C4-2B (cell line): Measurements from ENCODE around the gene LOC128125822.

ENCODE experiments used
- H3K27ac ChIP-seq: fragments of 450-650 bp; 2 replicates; pipeline ENCODE4 v1.5.1; 2017
- ZFX ChIP-seq: fragments of 450-650 bp; IDR thresholded peaks from 2 replicates; pipeline ENCODE4 v1.6.1; 2017
- TF ChIP-seq, protein P1 (sequence below): fragments of 450-650 bp; conservative IDR thresholded peaks from 2 replicates; pipeline ENCODE4 v1.5.1; 2017; ENCODE audit warnings: mild to moderate bottlenecking

Gene LOC128125822

DNA sequence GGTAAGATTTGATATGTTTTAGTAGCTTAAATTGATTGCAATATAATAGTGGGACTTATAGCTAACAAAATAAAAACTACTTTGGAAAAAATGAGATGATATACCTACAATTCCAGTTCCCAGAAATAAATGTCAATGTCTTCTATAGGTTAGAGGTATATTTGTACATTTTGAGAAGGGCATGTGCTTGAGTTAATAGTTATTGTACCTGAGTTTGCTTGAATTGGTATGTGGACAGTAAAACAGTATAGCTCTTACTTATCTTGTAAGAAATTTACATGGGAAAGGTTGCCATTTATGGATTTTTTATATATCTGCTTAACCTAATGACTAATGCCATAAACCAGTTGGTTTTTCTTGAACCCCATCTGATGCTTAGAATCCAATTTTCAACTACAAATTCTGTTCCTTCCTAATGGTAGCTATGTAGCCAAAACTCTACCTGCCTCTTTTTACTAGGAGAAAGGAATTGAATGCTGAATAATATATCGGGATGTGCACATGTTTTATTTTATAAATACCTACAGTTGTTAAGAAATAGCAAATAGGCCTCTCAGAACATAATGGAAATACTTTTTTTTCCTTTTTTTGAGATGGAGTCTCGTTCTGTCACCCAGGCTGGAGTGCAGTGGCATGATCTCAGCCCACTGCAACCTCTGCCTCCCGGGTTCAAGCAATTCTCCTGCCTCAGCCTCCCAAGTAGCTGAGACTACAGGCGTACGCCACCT is 4.9 kb downstream of the LOC128125822 start:
- H3K27ac ChIP-seq, result no peak overlapping the region
- TF ChIP-seq, protein P1, sequence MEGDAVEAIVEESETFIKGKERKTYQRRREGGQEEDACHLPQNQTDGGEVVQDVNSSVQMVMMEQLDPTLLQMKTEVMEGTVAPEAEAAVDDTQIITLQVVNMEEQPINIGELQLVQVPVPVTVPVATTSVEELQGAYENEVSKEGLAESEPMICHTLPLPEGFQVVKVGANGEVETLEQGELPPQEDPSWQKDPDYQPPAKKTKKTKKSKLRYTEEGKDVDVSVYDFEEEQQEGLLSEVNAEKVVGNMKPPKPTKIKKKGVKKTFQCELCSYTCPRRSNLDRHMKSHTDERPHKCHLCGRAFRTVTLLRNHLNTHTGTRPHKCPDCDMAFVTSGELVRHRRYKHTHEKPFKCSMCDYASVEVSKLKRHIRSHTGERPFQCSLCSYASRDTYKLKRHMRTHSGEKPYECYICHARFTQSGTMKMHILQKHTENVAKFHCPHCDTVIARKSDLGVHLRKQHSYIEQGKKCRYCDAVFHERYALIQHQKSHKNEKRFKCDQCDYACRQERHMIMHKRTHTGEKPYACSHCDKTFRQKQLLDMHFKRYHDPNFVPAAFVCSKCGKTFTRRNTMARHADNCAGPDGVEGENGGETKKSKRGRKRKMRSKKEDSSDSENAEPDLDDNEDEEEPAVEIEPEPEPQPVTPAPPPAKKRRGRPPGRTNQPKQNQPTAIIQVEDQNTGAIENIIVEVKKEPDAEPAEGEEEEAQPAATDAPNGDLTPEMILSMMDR, result no peak
- TF ChIP-seq ZFX, result no peak

DNA sequence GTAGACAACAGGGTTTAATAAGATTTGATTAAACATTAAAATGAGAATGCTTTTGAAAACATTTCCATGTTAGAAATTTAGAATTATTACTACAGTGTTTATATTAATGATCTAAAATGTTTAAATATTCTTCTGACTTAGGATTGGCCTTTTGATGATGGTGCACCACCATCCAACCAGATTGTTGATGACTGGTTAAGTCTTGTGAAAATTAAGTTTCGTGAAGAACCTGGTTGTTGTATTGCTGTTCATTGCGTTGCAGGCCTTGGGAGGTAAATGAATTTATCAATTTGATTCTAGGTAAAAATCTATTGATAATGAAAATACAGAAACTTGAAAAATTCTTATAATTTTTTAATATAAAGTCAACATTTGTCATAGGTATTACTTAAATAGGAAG is 6.5 kb downstream of the LOC128125822 start:
- no peak for TF ChIP-seq ZFX
- TF ChIP-seq, protein P1, result no peak

DNA sequence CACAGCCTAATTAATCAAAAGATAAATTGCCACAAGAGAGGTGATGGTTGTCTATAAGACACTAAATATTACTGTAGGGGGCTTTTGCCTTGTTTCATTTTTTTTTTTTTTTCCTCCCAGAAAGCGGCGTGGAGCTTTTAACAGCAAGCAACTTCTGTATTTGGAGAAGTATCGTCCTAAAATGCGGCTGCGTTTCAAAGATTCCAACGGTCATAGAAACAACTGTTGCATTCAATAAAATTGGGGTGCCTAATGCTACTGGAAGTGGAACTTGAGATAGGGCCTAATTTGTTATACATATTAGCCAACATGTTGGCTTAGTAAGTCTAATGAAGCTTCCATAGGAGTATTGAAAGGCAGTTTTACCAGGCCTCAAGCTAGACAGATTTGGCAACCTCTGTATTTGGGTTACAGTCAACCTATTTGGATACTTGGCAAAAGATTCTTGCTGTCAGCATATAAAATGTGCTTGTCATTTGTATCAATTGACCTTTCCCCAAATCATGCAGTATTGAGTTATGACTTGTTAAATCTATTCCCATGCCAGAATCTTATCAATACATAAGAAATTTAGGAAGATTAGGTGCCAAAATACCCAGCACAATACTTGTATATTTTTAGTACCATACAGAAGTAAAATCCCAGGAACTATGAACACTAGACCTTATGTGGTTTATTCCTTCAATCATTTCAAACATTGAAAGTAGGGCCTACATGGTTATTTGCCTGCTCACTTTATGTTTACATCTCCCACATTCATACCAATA is 7.8 kb downstream of the LOC128125822 start:
- no peak overlapping the region for H3K27ac ChIP-seq
- TF ChIP-seq, protein P1, result no peak
- no peak for TF ChIP-seq ZFX

More for the DNA sequence above, 6.5 kb downstream of the LOC128125822 start:
- no peak overlapping the region for H3K27ac ChIP-seq

DNA sequence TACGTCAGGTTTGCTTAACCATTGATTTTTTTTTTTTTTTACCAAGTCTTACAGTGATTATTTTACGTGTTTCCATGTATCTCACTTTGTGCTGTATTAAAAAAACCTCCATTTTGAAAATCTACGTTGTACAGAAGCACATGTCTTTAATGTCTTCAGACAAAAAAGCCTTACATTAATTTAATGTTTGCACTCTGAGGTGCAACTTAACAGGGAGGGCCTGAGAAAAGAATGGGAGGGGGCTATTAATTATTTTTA is 8.4 kb downstream of the LOC128125822 start:
- TF ChIP-seq, protein P1, result no peak
- no peak for TF ChIP-seq ZFX

DNA sequence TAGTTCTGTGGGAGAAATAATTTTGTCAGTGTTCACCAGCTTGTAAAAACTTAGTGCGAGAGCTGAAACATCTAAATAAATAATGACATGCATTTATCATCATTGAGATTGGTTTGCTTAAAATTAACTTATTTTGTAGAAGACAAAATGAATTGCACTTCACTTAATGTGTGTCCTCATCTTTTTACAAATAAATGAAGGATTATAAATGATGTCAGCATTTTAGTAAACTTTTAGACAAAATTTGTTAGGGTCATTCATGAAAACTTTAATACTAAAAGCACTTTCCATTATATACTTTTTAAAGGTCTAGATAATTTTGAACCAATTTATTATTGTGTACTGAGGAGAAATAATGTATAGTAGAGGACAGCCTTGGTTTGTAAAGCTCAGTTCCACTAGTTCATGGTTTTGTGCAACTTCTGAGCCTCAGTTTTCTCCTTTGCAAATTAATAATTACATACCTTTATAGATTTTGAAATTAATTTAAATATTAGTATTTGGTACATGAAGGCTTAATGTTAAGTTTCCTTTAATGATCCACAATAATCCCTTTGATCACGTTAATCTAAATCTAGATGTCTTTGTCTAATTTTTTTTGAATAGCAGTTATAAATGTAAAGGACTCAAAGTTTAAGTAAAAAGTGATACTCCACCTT is 9.2 kb downstream of the LOC128125822 start:
- TF ChIP-seq, protein P1, result no peak
- TF ChIP-seq ZFX, result no peak
- no peak overlapping the region for H3K27ac ChIP-seq

More for the DNA sequence above, 8.4 kb downstream of the LOC128125822 start:
- no peak overlapping the region for H3K27ac ChIP-seq

DNA sequence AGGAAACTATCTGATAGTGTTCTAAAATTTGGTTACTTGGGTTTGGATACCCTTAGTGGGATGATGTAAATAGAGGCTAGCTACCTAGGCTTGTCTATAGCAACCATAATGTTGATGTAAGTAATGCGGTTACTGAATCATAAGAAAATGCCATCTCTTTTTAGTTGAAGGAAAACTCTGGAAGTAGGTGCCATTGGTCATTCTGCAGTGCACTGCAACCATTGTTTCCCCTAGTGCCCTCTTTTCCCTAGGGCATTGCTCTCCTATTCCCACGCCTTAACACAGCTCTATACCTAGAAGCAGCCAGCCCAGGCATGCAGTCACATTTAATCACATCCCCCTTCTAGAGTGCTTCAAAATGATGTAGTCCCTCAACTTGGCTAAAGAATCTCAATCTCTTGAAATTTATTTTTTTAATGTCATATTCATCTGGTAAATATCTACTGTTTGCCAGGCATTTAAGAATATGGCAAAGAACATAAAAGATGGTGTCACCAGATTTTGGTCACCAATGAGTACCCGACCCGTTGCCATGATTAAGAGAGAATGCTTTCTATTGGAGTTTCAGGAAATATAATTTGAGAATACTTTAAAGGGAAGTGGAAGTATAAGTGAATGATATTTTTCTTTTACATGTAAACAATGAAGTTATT is 10.4 kb downstream of the LOC128125822 start:
- TF ChIP-seq ZFX, result no peak
- TF ChIP-seq, protein P1, result no peak
- no peak overlapping the region for H3K27ac ChIP-seq
